ENCODE measurements around the gene CCDC30. TPM values are rescaled to one million over a fixed set of nuclear protein-coding genes. Genes with fewer than 3 reads are reported as not detected.
A peak's percentile ranks its signal among the peaks of the same experiment; 100 is the strongest.

Gene CCDC30
- total RNA-seq, 4 donors from 2014 or later, result 0.99 to 4.1 (median 1.7) TPM

- no peak for DNase-seq (ENCODE audit: extremely low spot score)
- Histone ChIP-seq H3K27me3 (no peaks in the 10 kb centered on the region), H3K4me3 (peak overlapping the region in 3 of 4 donors; percentile 73 to 80 (median 78)), H3K27ac (replicated peaks in 1 of 4) (peak overlapping the region in 3 of 4 donors; percentile 74 to 79 (median 76)), H3K4me1 (peaks cover 16 to 21% (median 17%) of the 10 kb centered on the region in 4 donors), H3K9me3 (no peaks in the 10 kb centered on the region), H3K36me3 (peaks cover 0 to 28% (median 14%) of the 10 kb centered on the region in 4 donors)
- no peak for TF ChIP-seq EP300 (IDR thresholded peaks at IDR 0.05)
- no peak for TF ChIP-seq POLR2A (IDR thresholded peaks at IDR 0.05; ENCODE audit: low read depth)
- TF ChIP-seq CTCF (IDR thresholded peaks at IDR 0.05), result no peak
- no peak for TF ChIP-seq POLR2AphosphoS5 (IDR thresholded peaks at IDR 0.05)
- WGBS, result 79% methylated on average over 5 of the region's 5 CpGs
- intact Hi-C loops (cut with DNase I), result loop anchor here (10.0 kb wide), 2 partner anchors 108 to 188 kb away; partner anchors contain the start of genes C1orf50, P3H1 and ZNF691
Measured at GRCh38 chr1:42657201-42657600, 194.1 kb downstream of the CCDC30 start.

- peaks cover 0 to 38% (median 18%) of the 10 kb centered on the region in 4 donors for H3K36me3 ChIP-seq
- intact Hi-C loops (cut with DNase I), result loop anchor here (10.0 kb wide), 2 partner anchors 107 to 187 kb away; partner anchors contain the start of genes C1orf50, P3H1 and ZNF691
- H3K4me3 ChIP-seq, result peak within 1 kb of the TSS; percentile 70 to 80 (median 76)
- under 1% methylated on average over 23 of the region's 53 CpGs for WGBS
- H3K9me3 ChIP-seq, result no peaks in the 10 kb centered on the region
- no peaks in the 10 kb centered on the region for H3K27me3 ChIP-seq
- DNase-seq (ENCODE audit: extremely low spot score), result peak; percentile 98
- H3K27ac ChIP-seq (replicated peaks in 1 of 4), result peak within 1 kb of the TSS; percentile 74 to 79 (median 78)
- TF ChIP-seq CTCF (IDR thresholded peaks at IDR 0.05) (peak; percentile 20 to 51 (median 37)), POLR2AphosphoS5 (IDR thresholded peaks at IDR 0.05) (peak; percentile 79 to 95), EP300 (IDR thresholded peaks at IDR 0.05) (no peak)
- H3K4me1 ChIP-seq, result peaks cover 16 to 21% (median 17%) of the 10 kb centered on the region in 4 donors
Measured at GRCh38 chr1:42657981-42658876, 195.1 kb downstream of the CCDC30 start, which contains the start of gene PPIH. TSS of gene PPIH (plus strand) at chr1:42658423. CDS start at chr1:42658447, 24 bp downstream.

GRCh38 chr1:42658877-42659337 is 195.8 kb downstream of the CCDC30 start:
- Histone ChIP-seq H3K4me1 (peaks cover 16 to 21% (median 17%) of the 10 kb centered on the region in 4 donors), H3K27ac (replicated peaks in 1 of 4) (peak overlapping the region; percentile 74 to 79 (median 78)), H3K36me3 (peaks cover 0 to 45% (median 21%) of the 10 kb centered on the region in 4 donors), H3K9me3 (no peaks in the 10 kb centered on the region), H3K4me3 (peak overlapping the region; percentile 70 to 80 (median 76)), H3K27me3 (no peaks in the 10 kb centered on the region)
- TF ChIP-seq POLR2A (IDR thresholded peaks at IDR 0.05; ENCODE audit: low read depth), result no peak
- WGBS, result 6% methylated on average over 18 of the region's 20 CpGs
- intact Hi-C loops (cut with DNase I), result loop anchor here (10.0 kb wide), 2 partner anchors 106 to 186 kb away; partner anchors contain the start of genes C1orf50, P3H1 and ZNF691
- no peak for DNase-seq (ENCODE audit: extremely low spot score)

DNA sequence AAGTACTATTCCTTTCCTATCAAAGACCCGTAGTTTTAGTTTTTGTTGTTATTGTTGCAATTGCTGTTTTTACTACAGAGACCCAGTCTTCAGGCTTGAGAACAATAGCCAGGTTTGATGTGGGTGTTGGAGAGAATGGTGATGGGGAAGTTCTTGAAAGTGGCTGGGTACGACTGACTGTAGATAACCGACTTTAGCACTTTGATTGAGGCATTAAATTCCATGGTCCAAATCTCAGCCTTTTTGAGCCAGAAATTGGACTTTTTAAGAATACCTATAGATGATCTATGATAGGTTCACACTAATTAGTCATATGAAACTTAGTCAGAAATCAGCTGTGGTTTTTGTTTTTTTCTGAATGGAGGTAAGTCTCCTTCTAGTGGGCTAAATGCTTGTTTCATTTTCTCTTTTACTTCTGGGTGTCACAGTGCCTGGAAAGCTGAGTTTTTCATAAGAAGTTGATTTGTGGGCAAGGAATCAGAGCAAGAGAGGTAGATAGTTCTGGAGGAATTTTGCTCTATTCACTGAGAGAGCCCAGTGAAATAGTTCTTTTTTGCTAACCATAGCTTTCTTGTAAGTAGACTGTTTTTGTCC is 197.9 kb downstream of the CCDC30 start:
- no peak for DNase-seq (ENCODE audit: extremely low spot score)
- H3K27me3 ChIP-seq, result no peaks in the 10 kb centered on the region
- H3K4me3 ChIP-seq, result no peak overlapping the region
- H3K36me3 ChIP-seq, result peaks cover 8 to 66% (median 42%) of the 10 kb centered on the region in 4 donors
- no peaks in the 10 kb centered on the region for H3K9me3 ChIP-seq
- peaks cover 16 to 21% (median 17%) of the 10 kb centered on the region in 4 donors for H3K4me1 ChIP-seq
- WGBS, result 87% methylated on average over 3 of the region's 3 CpGs
- intact Hi-C loops (cut with DNase I), result no loop called here
- H3K27ac ChIP-seq (replicated peaks in 1 of 4), result no peak overlapping the region
- TF ChIP-seq CTCF (IDR thresholded peaks at IDR 0.05), result no peak

GRCh38 chr1:42669936-42670335 is 206.8 kb downstream of the CCDC30 start:
- WGBS, result 97% methylated on average over 3 of the region's 3 CpGs
- intact Hi-C loops (cut with DNase I), result no loop called here
- H3K27ac ChIP-seq (replicated peaks in 1 of 4), result no peak overlapping the region
- no peaks in the 10 kb centered on the region for H3K27me3 ChIP-seq
- no peak overlapping the region for H3K4me3 ChIP-seq
- peaks cover 24 to 84% (median 61%) of the 10 kb centered on the region in 4 donors for H3K36me3 ChIP-seq
- TF ChIP-seq POLR2A (IDR thresholded peaks at IDR 0.05; ENCODE audit: low read depth) (no peak), POLR2AphosphoS5 (IDR thresholded peaks at IDR 0.05) (no peak), CTCF (IDR thresholded peaks at IDR 0.05) (no peak), EP300 (IDR thresholded peaks at IDR 0.05) (no peak)
- H3K9me3 ChIP-seq, result no peaks in the 10 kb centered on the region
- DNase-seq (ENCODE audit: extremely low spot score), result no peak
- H3K4me1 ChIP-seq, result peaks cover 0 to 6% (median 5%) of the 10 kb centered on the region in 4 donors

All from esophagus muscularis mucosa (tissue), 4 donors.